T1000 (cell line): ENCODE results near the gene CBR3.
"Not testable (repeated sequence)": the region's sequence is repeated elsewhere in the genome, so short reads cannot be mapped to it uniquely, and the experiment has no call there.

Experiments
- DNase-seq: peaks from one replicate; lab custom pipeline; 2025; ENCODE audit warnings: mixed read lengths; lab: John Stamatoyannopoulos, UW

CBR3 gene

DNA sequence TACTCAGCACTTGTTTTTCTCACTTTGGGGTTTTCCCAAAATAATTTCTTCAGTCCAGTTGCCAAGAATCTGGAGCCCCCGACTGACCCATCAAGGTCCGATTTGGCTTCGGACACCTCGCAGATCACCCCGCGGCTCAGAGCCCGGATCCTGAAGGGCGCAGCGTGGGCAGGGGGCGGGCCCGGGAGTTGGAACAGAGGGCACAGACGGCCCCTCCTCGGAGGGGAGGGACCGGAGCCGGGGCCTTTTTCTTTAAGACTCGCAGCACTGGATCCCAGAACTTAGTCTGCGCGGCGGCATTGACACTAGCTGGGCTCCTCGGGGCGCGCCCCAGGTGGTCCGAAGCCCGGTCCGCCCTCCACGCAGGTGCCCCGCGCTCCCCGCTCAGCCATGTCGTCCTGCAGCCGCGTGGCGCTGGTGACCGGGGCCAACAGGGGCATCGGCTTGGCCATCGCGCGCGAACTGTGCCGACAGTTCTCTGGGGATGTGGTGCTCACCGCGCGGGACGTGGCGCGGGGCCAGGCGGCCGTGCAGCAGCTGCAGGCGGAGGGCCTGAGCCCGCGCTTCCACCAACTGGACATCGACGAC is at the start of gene CBR3:
Gene CBR3 (plus strand): TSS at position 277 of the 588 bp plus-strand sequence. CDS start 114 bp downstream, at position 391.
- peak; percentile 49 for DNase-seq

DNA sequence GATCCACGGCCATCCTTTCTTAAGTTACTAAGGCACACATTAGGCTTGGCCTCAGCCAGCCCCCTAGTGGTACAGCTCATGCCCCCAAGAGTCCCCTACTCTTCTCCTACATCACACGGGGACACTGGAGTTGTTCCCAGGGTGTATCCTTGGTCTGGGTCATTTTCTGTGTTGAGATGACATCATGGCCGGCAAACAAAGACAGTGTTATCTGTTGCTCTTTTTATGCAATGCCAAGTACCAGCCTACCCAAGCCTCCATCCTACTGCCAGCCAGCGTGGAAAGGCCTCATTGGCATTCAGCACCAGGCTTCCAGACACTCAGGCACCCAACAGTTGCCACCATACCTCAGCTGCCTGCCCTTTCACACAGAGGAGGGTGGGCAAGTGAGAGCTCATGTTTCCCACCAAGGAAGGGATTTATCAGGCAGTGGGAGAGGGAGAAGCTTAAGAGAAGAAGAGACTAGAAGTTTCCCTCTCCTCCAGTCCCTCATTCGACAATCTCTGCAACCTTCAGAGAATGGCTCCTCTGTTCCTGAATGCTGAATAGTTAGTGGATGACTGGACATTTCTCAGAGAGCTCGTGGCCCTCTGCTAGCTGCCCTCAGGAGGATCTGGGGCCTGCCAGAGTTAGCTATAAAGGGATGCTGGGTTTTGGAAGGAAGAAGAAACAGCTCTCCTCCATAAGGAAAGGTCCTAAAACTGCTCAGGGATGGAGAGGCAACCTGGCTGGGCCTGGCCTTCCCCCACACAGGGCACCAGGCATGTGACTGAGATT is 47.3 kb upstream of the CBR3 start:
- no peak for DNase-seq

DNA sequence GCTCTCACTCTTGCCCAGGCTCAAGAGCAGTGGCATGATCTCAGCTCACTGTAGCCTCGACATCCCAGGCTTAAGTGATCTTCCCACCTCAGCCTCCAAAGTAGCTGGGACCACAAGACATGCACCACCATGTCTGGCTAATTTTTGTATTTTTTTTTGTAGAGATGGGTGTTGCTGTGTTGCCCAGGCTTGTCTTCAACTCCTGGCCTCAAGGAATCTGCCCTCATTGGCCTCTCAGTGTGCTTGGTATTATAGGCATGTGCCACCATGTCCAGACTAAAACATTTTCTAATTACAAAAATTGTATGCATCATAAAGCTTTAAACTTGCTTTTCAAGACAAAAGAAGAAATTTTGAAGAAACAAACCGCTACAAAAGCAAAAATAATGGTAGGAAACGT is 44.9 kb upstream of the CBR3 start:
- no peak for DNase-seq

DNA sequence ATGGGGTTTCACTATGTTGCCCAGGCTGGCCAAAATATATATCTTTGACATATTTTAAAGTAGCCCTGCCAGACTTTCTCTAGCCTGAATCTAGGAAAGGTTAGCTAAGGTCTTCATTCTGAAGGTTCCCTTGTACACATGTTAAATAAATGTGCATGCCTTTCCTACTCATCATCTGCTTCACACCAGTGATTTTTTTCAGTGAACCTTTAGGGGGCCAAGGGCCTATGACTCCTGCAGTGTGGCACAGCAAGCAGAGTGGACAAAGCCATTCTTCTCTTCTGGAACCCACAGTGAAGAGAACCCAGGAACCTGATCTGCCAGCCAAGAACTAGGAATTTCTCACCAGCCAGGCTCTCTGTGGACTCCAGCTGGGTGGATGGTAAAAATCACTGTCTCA is 42.2 kb upstream of the CBR3 start:
- DNase-seq: no peak

DNA sequence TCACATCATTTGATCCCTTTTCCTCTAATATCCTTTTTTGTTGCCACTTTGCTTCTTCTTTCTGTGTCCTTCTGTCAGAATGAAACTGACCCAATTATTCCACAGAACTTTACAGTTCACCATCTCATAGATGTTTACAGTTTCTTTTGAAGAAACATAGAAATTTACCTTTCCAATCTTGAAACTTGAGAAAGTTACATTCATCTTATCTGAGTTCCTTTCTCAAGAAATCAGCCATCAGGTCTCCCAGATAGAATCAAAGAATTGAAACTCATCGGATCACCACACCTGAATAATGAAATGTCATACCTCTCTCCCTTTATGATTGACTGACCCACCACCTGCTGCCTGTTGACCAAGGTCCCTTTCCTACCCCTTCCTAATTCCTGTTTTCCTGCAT is 41.4 kb upstream of the CBR3 start:
- DNase-seq: no peak

DNA sequence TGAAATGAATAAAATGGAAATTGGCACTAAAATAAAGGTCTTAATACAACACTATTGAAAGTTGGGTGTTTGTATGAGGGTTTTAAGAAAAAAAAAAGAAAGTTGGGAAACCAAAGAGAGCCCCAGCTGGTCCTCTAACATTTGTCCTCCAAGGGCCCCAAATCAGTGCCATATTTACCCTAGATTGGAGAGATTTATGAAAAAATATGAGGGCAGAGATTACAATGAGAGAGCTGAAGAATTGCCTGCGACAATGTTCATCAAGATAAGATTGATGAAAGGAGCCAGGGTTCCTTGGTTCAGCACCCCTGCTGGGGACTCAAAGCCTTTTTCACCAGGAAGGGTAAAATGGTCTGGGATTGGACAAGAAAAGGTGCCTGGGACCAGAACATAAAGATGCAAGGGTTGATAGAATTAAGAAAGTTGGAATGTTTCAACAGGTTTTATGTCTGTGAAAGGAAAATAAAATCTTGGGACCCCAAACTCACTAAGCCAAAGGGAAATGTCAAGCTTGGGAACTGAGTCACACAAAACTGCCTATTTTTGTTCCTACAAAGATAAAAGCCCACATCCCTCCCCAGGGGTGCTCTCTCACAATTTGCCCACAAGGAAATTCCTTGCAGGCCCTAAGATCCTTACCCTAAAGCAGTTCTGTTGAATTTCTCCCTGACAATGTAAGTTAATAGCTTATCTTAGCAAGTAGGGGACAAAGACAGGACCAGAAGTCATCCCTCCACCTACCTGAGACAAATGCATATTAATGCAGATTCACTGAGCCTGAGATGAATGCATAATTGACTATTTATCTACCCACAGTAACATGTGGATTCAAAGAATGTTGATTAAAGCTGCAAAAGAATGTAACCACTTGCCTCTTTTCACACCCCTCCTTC is 38.2 kb upstream of the CBR3 start:
- DNase-seq: no peak

DNA sequence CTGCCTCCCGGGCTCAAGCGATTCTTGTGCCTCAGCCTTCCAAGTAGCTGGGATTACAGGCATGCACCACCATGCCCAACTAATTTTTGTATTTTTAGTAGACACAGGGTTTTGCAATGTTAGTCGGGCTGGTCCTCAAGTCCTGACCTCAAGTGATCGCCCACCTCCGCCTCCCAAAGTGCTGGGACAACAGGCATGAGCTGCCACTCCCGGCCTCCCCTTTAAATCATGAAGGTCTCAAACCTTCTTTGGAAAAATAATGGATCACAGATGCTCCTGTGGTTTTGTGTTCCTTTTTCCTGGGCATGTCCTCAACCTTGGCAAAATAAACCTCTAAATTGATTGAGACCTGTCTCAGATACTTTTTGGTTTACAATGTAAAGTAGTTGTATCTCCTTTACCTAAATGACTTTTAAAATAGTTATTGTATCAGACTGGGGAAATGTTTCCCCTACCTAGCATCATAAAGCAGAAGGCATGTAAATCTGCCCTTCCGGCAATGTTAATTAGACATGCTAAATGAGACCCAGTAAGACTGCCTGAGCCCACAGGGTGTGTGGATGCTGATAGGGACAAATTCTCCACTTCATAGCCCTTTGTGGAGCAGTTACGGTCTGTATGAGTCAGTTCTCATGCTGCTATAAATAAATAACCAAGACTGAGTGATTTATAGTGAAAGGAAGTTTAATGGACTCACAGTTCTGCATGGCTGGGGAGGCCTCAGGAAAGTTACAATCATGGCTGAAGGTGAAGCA is 37.3 kb upstream of the CBR3 start:
- no peak for DNase-seq

DNA sequence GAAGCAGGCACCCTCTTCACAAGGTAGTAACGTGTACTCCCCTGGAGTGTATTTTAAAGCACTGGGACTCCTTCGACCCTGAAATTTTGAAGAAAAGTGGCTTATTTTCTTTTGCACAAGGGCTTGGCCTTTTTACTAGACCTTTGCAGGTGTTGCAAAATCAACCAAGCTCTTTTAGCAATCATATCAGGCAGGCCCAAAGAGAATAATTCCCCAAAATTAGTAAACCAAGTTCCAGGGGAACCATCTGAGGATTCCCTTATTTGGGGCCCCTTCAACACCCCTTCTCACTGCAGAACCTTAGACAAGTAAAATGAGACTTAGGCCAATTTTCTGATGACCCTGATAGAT is 36.7 kb upstream of the CBR3 start:
- no peak for DNase-seq

DNA sequence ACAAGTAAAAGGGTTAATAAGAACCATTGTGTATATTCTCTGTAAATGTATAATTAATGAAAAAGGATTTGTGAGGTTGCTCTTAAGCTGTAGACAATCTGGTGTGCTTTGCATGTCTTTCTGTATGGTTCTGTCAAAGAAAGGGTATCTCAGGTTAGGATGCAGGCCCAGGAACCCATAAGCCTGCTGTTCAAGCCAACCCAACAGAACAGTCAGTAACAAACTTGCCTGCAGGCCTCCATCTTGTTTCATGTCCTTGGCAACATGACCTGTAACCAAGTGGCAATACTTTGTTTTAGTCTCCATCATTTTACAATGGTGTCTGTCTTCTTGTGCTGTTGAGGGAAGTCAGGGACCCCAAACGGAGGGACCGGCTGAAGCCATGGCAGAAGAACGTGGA is 35.9 kb upstream of the CBR3 start:
- no peak for DNase-seq

DNA sequence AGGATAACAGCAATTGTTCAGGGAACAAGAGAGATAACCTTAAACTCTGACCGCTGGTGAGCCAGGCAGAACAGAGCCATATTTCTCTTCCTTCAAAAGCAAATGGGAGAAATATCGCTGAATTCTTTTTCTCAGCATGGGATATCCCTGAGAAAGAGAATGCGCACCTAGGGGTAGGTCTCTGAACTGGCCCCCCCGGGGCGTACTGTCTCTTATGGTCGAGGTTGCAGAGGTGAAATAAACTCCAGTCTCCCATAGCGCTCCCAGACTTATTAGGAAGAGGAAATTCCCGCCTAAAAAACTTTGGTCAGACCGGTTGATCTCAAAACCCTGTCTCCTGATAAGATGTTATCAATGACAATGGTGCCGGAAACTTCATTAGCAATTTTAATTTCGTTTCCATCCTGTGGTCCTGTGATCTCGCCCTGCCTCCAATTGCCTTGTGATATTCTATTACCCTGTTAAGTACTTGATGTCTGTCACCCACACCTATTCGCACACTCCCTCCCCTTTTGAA is 35.1 kb upstream of the CBR3 start:
- DNase-seq: not testable (repeated sequence)

DNA sequence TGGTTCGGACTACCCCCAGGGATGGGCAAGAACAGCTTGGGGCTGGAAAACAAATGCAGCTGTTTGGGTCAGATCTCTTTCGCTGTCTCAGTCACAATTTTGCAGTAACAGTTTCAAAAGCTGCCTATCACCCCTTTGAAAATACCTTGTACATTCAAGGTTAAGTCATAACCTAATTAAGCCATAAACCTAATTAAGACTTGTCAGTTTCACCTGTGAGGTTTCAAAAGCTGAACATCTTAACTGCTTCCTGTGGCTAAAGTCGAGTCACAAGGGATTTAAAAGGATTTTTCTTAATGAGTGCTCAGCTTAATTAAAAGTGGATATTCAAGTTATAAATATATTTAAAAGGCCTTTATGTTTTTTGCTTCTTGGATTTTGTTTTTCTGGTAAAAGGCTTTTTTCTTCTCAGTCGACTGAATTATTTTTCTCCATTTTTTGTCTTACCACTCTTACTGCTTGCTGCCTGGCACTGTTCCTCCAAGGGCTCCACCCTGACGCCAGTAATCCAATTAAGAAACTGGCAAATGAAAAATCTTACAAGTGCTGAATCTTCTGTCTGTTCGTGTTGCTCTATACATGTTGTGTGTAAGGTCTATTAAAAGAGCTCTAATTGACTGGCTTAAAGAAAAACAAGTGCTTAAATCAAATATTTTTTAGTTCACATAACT is 33.8 kb upstream of the CBR3 start:
- DNase-seq: no peak

DNA sequence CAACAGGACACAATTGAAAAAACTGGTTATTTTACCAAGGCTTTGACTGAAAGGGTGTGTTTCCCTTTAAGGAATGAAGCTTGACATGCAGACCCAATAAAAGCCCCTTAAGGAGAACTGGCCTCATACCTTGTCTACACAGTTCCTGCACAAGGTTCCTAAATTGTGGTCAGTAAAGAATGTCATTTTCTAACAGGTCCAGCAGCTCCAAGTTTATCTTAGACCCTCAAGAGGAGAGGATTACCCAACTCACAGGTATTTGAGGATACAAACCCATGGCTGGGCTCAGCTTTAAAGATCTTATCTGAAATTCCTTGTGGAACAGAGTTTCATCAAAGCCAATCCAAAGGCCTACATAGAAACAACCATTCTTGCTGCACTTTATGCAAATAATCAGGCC is 31.4 kb upstream of the CBR3 start:
- DNase-seq: no peak

DNA sequence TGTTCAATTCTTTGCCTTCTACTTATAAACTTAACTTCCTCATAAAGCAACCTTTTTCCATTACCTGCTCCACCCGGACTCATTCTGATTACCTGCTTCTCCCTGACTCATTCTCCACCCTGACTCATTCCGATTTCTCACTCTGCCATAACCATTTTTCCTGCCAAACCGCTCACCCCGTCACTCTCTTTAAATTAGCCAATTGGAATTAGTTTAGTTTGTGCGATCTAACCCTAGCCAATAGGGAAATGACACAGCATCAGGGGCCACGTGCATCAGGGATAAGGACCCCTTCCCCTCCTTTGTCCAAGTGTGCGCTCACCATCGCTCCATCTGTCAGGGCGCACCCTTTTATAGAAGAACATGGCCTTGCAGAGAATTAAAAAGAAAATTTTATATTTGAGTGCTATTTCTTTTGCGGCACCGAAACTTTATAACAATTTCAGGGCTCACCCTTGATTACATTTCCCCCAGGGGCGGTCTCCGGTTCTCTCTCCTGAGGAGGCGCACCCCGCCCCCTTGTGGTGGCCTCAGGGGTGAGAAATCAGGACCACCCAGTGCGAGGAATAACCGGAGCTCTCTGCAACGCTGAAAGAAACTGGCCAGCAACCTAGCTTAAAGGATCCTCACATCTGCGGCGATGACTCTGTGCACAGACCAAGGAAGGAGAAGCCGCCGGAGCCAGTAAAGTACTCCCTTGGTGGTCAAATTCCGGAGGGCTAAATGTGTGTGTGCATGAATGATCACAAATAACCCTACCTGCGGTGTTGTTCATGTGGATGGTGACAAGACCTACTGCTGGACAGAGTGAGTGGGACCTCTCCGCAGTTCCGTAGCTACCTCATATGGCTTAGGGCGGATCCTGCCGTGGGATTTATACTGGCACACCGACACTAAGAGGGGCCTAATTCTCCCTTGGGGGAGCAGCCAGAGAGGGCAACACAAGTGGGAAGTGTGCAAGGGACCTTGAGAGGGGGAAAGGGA is 30.3 kb upstream of the CBR3 start:
- DNase-seq: no peak

DNA sequence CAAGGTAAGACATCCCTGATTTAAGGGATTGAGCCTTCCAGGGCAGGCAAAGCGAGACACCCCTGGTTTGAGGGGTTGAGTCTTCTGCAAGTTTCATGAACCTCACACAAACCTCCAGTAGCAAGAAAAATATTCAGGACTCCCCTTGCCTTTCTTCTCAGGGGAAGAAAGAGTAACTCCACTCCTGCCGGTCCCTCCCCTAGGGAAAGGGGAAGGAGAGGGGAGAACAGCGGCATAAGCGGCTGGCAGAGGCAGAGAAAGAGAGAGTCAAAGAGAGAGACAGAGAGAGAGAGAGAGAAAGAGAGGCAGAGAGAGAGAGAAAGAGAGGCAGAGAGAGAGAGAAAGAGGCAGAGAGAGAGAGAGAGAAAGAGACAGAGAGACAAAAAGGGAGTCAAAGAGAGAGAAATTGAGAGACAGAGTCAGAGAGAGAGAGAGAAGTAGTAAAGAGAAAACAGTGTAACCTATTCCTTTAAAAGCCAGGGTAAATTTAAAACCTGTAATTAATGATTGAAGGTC is 29.5 kb upstream of the CBR3 start:
- no peak for DNase-seq

DNA sequence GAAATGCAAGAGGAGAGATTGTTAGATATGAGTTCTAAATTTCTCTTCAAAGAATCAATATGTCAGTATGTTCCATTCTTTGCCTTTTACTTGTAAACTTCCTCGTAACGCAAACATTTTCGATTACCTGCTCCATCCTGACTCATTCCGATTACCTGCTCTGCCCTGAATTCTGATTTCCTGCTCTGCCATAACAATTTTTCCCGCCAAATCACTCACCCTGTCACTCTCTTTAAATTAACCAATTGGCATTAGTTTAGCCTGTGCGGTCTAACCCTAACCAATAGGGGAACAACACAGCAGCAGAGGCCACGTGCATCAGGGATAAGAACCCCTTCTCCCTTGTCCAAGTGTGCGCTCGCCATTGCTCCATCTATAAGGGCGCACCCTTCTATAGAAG is 25.0 kb upstream of the CBR3 start:
- no peak for DNase-seq

DNA sequence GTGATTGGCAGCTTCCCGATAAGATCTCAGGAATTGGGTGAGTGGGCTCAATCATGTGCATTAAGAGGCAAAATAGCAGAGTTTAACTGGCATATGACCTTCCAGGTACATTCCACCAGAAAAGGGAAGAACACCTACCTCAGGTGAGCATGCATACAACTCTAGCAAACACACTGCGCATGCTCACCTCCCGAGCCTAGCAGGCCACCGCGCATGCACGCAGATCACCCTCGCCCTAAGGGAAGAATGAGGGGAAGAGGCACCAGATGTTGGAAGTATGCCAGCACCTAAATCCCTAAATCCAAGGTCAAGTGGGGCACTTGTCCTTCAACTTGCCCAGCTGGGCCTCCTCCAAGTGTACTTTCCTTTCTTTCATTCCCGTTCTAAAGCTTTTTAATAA is 23.6 kb upstream of the CBR3 start:
- DNase-seq: no peak

DNA sequence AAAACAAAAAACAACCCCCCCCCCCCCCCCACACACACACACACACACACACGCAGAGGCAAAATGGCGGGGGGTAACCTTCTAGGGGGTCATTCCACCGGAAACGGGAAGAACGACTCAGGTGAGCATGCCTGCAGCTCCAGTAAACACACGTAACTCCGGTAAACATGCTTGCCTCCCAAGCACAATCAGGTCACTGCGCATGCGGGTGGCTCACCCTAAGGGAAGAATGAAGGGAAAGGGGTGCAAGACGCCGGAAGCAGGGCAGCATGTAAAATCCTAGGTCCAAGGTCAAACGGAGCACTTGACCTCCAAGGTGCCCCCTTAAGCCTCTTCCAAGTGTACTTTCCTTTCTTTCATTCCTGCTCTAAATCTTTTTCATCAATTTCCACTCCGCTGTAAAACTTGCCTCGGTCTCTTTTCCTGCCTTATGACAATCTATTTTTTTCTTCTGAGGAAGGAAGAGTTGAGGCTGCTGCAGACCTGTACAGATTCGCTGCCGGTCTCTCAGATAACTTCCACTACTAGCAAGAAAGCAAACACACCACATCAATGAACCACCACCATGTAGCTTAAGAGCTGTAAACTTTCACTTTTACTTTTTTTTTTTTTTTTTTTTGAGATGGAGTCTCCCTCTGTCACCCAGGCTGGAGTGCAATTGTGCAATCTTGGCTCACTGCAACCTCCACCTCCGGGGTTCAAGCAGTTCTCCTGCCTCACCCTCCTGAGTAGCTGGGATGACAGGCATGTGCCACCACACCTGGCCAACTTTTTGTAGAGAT is 21.0 kb upstream of the CBR3 start:
- DNase-seq: no peak

DNA sequence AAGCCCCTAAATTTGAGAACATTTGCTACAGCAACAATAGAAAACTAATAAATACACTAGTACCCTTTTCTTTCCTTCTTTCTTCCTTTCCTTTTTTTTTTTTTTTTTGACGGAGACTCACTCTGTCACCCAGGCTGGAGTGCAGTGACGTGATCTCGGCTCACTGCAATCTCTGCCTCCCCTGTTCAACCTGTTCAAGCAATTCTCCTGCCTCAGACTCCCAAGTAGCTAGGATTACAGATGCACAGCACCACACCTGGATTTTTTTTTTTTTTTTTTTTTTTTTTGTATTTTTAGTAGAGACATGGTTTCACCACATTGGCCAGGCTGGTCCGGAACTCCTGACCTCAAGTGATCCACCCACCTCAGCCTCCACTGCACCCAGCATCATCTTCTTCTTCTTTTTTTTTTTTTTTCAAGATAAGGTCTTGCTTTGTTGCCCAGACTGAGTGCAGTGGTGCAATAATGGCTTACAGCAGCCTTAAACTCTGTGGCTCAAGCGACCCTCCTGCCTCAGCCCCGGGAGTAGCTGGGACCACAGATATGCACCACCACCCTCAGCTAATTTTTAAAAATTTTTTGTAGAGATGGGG is 19.6 kb upstream of the CBR3 start:
- DNase-seq: no peak

DNA sequence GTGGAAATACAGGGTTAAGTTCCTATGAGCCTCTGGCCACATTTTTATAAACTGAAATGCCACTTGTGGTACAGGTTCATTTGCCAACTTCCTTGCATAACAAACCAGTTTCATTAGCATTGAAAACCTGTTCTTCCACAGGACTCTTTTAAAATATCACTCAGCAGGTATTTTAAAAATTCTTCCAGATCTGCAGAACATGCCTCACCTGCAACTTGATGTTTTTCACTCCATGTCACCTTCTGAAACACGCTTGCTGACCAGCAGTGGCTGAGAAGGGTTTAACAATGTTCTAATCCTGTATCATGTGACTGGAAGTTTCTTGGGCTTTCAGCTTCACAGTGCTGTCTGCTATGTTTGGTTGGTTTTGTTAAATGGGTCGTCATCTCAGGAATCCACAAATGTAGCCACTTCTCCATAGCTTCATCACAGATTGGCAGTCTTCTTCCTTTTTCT is 17.6 kb upstream of the CBR3 start:
- no peak for DNase-seq
